Tibial artery (tissue), 4 donors: Measurements from ENCODE around the gene EEIG1.

Experiments
- DNase-seq, 2 donors: peaks; one replicate each; pipeline ENCODE4 v3.0.0-alpha.2; 2019
- H3K27ac ChIP-seq, 2 donors: fragments of 200-600 bp; sonication (generic) in 1 of 2; 1 replicate in 1 of 2; 2 replicates in 1 of 2; pipeline ENCODE4 v1.5.1; 2018 to 2019; ENCODE audit warnings: mild to moderate bottlenecking in 1 of 2
- H3K27me3 ChIP-seq, 2 donors: fragments of 200-600 bp; sonication (generic) in 1 of 2; one replicate each; pipeline versions ENCODE4 v1.5.1 to v1.6.0; 2016 to 2019
- H3K36me3 ChIP-seq, 3 donors: fragments of 200-600 bp; sonication (generic) in 2 of 3; one replicate each; pipeline ENCODE4 v1.5.1; 2016 to 2019; ENCODE audit warnings: mild to moderate bottlenecking in 2 of 3
- H3K4me1 ChIP-seq, 4 donors: fragments of 200-600 bp; sonication (generic) in 2 of 4; 1 replicate in 3 of 4; 2 replicates in 1 of 4; pipeline ENCODE4 v1.5.1; 2016 to 2019
- H3K4me3 ChIP-seq, 2 donors: fragments of 200-600 bp; sonication (generic) in 1 of 2; 1 replicate in 1 of 2; 2 replicates in 1 of 2; pipeline ENCODE4 v1.5.1; 2018 to 2019; ENCODE audit warnings: mild to moderate bottlenecking in 2 of 2
- H3K9me3 ChIP-seq, 3 donors: fragments of 200-600 bp; sonication (generic) in 1 of 3; one replicate each; pipeline ENCODE4 v1.5.1; 2016 to 2019
- intact Hi-C: fragments of 100-400 bp; cut with DNase I; formaldehyde crosslinking; loops from one replicate; pipeline ENCODE4 v1.15.0; 2023; ENCODE audit warnings: low total_unique reads
- TF ChIP-seq, protein P1 (sequence below), 2 experiments: fragments of 200-600 bp in 1 of 2; fragments of 450-650 bp in 1 of 2; IDR thresholded peaks; one replicate each; pipeline ENCODE4 v1.5.1; 2017 to 2019; ENCODE audit warnings: antibody characterized with exemption in 2 of 2, mild to moderate bottlenecking in 1 of 2, moderate library complexity in 1 of 2

EEIG1 gene

DNA sequence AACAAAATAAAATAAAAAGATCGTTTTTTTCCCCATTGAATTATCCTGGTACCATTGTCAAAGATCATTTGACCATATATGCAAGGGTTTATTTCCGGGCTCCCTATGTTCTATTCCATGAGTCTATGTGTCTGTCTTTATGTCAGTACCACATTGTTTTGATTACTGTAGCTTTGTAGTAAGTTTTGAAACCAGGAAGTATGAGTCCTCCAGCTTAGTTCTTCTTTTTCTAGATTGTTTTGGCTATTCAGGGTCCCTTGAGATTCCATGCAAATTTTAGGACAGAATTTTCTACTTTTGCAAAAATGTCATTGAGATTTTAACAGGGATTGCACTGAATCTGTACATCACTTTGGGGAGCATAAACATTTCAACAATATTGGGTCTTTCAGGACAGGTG is 18.7 kb upstream of the EEIG1 start:
- intact Hi-C loops: no loop called here
- no peaks in the 10 kb centered on the region for H3K9me3 ChIP-seq
- H3K27ac ChIP-seq: no peak overlapping the region
- TF ChIP-seq, protein P1, sequence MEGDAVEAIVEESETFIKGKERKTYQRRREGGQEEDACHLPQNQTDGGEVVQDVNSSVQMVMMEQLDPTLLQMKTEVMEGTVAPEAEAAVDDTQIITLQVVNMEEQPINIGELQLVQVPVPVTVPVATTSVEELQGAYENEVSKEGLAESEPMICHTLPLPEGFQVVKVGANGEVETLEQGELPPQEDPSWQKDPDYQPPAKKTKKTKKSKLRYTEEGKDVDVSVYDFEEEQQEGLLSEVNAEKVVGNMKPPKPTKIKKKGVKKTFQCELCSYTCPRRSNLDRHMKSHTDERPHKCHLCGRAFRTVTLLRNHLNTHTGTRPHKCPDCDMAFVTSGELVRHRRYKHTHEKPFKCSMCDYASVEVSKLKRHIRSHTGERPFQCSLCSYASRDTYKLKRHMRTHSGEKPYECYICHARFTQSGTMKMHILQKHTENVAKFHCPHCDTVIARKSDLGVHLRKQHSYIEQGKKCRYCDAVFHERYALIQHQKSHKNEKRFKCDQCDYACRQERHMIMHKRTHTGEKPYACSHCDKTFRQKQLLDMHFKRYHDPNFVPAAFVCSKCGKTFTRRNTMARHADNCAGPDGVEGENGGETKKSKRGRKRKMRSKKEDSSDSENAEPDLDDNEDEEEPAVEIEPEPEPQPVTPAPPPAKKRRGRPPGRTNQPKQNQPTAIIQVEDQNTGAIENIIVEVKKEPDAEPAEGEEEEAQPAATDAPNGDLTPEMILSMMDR (IDR thresholded peaks at IDR 0.05): no peak
- no peaks in the 10 kb centered on the region for H3K36me3 ChIP-seq
- H3K27me3 ChIP-seq: peaks cover 0 to 4% of the 10 kb centered on the region in 2 donors
- peaks cover 0 to 6% (median 0%) of the 10 kb centered on the region in 4 donors for H3K4me1 ChIP-seq
- H3K4me3 ChIP-seq: no peak overlapping the region
- DNase-seq: no peak

DNA sequence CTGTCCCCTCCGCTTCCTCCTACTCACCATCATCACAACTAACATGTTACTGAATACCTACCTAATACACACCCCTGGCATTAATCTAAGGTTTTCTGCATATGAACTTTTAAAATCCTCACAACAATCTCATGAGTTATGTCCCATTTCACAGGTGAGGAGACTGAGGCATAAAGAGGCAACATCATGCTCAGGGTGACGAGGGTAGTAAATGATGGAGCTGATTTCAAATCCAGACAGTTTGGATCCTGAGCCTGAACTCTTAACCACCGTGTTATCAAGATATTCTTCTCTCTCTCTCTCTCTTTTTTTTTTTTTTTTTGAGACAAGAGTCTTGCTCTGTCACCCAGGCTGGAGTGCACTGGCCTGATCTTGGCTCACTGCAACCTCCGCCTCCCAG is 12.9 kb upstream of the EEIG1 start:
- H3K9me3 ChIP-seq: no peaks in the 10 kb centered on the region
- no peak overlapping the region for H3K27ac ChIP-seq
- intact Hi-C loops: no loop called here
- H3K27me3 ChIP-seq: no peaks in the 10 kb centered on the region
- TF ChIP-seq, protein P1 (IDR thresholded peaks at IDR 0.05): no peak
- H3K36me3 ChIP-seq: no peaks in the 10 kb centered on the region
- H3K4me3 ChIP-seq: no peak overlapping the region
- no peak for DNase-seq
- no peaks in the 10 kb centered on the region for H3K4me1 ChIP-seq

DNA sequence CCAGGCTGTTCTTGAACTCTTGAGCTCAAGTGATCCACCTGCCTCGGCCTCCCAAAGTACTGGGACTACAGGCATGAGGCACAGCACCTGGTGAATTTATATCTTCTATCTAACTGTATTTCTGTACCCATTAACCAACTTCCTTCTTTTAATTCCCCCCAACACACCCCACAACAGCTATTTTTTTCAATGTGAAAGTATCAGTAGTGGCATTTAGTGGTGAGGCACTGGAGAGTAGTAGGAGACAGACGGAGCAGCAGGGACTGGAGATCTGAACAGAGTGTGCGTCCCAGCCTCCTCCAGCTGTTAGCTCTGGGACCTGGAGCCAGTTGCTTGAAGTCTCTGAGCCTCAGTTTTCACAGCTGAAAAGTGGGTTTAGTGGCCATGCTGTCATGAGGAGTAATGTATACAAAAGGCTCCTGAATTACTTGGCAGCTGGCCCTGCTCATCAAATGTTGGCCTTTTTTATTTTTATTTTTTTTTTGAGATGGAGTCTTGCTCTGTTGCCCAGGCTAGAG is 11.0 kb upstream of the EEIG1 start:
- Histone ChIP-seq H3K9me3 (no peaks in the 10 kb centered on the region), H3K27ac (no peak overlapping the region), H3K27me3 (no peaks in the 10 kb centered on the region), H3K36me3 (no peaks in the 10 kb centered on the region), H3K4me3 (no peak overlapping the region), H3K4me1 (no peaks in the 10 kb centered on the region)
- TF ChIP-seq, protein P1 (IDR thresholded peaks at IDR 0.05): no peak
- DNase-seq: no peak
- intact Hi-C loops: no loop called here

DNA sequence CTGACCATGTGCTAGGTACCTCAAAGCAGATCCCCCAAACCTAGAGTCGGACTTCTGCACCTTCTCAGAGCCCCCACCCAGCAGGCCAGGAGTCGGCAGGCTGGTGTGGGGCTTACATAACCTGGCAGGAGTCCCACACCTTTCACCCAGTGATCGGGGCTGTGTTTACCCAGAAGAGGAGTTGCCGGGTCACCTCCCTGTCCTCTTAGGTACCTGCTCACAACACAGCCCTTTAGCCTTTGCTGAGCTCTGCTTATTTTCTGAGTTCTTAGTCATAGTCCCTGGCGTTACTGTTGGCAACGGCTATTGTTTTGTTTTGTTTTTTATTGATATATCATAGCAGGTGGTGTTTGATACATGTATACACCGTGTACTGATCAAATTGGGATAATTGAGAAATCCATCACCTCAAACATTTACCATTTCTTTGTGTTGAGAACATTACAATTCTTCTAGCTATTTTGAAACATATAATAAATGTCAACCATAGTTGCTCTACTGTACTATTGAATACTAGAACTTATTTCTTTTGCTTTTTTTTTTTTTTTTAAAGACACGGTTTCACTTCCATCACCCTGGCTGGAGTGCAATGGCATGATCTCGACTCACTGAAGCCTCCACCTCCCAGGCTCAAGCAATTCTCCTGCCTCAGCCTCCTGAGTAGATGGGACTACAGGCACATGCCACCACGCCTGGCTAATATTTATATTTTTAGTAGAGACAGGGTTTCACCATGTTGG is 10.4 kb upstream of the EEIG1 start:
- H3K4me1 ChIP-seq: no peaks in the 10 kb centered on the region
- H3K27me3 ChIP-seq: no peaks in the 10 kb centered on the region
- DNase-seq: no peak
- TF ChIP-seq, protein P1 (IDR thresholded peaks at IDR 0.05): no peak
- H3K9me3 ChIP-seq: no peaks in the 10 kb centered on the region
- no peaks in the 10 kb centered on the region for H3K36me3 ChIP-seq
- no peak overlapping the region for H3K4me3 ChIP-seq
- intact Hi-C loops: no loop called here
- no peak overlapping the region for H3K27ac ChIP-seq

DNA sequence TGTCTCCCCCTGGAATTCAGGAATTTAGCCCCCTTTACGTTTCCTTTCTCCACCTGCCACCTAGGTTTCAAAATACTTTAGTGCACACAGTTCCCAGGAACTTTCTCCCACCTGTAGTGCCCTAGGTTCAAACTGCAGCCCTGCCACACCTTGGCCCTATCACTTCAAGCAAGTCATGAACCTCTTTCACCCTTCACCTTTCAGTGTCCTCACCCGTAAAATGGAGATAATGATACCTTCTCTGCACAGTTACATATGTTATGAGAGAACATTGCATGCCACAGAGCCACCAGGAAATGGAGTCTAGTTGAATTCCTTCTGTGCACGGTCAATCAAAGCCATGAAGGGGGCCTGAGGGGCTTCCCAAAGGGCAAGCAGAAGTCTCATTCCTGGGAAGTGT is 9.8 kb upstream of the EEIG1 start:
- DNase-seq: no peak
- no peaks in the 10 kb centered on the region for H3K27me3 ChIP-seq
- intact Hi-C loops: no loop called here
- no peaks in the 10 kb centered on the region for H3K4me1 ChIP-seq
- no peaks in the 10 kb centered on the region for H3K9me3 ChIP-seq
- TF ChIP-seq, protein P1 (IDR thresholded peaks at IDR 0.05): no peak
- no peak overlapping the region for H3K27ac ChIP-seq
- H3K36me3 ChIP-seq: no peaks in the 10 kb centered on the region
- H3K4me3 ChIP-seq: no peak overlapping the region
